Esophagus squamous epithelium (tissue), 4 donors: Measurements from ENCODE around the gene DCTN4.

Experiments
- POLR2A ChIP-seq, 4 donors: fragments of 450-650 bp; IDR thresholded peaks; one replicate each; pipeline ENCODE4 v1.6.1; 2017; ENCODE audit warnings: antibody characterized with exemption in 4 of 4, mild to moderate bottlenecking in 4 of 4, moderate library complexity in 3 of 4
- TF ChIP-seq, protein P1 (sequence below), 6 experiments: fragments of 450-650 bp in 4 of 6; fragments of 200-600 bp in 2 of 6; sonication (generic) in 2 of 6; IDR thresholded peaks; one replicate each; pipeline ENCODE4 v1.5.1; 2016 to 2019; ENCODE audit warnings: antibody characterized with exemption in 6 of 6, mild to moderate bottlenecking in 4 of 6, moderate library complexity in 4 of 6

GRCh38 chr5:150791536-150791935 lies 32.7 kb upstream of the DCTN4 start:
- TF ChIP-seq, protein P1, sequence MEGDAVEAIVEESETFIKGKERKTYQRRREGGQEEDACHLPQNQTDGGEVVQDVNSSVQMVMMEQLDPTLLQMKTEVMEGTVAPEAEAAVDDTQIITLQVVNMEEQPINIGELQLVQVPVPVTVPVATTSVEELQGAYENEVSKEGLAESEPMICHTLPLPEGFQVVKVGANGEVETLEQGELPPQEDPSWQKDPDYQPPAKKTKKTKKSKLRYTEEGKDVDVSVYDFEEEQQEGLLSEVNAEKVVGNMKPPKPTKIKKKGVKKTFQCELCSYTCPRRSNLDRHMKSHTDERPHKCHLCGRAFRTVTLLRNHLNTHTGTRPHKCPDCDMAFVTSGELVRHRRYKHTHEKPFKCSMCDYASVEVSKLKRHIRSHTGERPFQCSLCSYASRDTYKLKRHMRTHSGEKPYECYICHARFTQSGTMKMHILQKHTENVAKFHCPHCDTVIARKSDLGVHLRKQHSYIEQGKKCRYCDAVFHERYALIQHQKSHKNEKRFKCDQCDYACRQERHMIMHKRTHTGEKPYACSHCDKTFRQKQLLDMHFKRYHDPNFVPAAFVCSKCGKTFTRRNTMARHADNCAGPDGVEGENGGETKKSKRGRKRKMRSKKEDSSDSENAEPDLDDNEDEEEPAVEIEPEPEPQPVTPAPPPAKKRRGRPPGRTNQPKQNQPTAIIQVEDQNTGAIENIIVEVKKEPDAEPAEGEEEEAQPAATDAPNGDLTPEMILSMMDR (IDR thresholded peaks at IDR 0.05) = no peak
- no peak for TF ChIP-seq POLR2A (IDR thresholded peaks at IDR 0.05)
